Femur (tissue), 1 donor: Measurements from ENCODE around the gene CARMIL1.
A peak's percentile ranks its signal among the peaks of the same experiment; 100 is the strongest.

Experiments used
- DNase-seq: peaks from one replicate; pipeline ENCODE4 v3.0.0-alpha.2; 2017

CARMIL1 gene

DNA sequence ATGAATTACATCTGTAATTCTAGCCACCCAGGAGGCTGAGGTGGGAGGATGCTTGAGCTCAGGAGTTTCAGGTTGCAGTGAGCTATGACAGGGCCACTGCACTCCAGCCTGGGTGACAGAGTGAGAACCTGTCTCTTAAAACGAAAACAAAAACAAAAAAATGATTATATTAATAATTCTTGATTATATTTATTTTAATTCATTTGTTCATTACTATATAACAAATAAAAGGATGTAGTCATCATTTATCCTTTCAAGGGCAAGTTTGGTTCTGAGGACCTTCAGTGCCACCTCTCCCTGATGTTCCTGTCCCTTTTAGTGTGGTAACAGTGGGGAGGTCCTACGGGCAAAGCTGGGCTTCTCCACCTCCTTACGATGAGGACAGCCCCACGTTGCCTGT is 205.7 kb downstream of the CARMIL1 start:
- DNase-seq, result no peak

DNA sequence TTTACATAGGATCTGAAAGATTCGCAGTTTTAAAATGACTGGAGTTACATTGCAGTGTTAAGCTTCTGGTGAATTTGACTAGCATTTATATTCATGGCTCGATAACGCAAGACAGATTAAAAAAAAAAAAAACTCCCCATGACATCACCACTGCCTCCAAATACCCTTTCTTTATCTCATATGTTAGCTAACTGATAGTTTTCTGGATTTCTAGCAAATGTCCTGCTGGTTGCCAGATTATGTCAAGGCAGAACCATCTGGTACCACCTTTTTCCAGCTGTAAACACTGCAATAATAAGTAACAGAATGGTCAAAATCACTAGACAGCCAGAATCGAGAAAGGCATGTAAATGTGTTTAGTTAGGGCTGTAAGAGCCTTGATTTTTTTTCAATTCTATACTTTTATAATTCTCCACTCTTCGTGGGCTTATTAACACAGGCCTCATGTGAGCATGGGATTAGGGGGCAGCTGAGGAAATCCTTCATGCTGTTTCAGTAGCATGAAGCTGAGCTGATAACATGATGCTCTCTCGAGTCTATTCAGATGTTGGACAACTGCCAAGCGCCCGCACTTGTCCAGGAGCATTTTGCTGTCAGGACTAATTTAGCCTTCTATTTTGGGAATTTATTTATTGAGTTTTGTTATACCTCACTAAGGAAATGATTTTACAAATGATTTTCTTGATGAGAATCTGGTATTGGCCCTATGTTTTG is 206.8 kb downstream of the CARMIL1 start:
- peak; percentile 55 for DNase-seq

DNA sequence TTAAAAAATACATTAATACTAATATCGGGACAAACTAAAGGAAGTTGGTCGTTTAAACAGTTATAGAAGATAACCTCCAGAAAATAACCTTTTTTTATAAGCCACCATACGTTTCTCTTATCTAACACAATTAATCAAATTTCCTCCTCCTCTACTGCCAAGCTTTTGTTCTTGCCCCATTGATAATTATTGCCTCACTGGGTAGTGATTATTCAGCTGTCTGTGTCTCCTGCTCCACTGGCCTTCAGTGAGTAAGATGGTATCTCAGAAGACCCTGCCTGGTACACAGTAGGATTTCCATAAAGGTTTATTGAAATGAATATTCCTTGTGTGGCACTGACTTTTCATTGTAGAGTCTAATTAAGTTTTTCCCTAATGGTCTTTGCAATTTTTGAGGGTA is 207.4 kb downstream of the CARMIL1 start:
- no peak for DNase-seq

DNA sequence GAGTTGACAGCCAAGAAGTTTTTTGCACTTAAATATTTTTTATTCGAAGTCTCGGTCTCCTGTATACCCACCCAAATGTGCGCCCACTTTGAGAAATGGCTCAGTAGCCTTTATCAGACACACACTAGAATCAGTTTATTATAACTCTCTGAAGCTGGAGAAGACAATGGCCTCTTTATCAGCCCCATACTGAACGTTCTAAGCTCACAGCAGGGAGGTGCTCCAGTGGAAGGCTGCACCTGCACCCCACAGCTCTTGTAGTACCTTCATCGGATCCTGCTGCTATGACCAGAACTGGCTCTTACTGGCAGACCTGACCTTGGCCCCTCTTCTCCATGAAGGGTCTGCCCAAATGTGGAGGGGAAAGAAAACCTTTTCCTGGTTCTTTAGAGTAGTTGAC is 207.8 kb downstream of the CARMIL1 start:
- no peak for DNase-seq

DNA sequence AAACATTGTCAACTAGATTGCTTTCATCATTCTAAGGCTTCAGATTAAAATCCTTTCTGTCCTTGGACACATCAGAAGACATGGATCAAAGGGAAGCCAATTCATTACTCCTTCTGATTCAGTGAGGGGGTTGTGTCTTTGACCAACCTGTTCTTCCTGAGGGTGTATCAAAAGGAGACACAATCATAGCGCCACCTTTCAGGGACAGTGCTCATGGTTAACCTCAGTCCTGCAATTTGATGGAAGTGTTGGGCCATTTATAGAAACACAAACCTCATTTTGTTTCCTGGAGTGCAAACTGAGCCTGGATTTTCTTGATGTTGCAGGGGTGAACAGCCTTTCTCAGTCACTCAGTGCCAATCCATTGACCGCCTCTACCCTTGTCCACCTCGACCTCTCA is 209.0 kb downstream of the CARMIL1 start:
- no peak for DNase-seq

DNA sequence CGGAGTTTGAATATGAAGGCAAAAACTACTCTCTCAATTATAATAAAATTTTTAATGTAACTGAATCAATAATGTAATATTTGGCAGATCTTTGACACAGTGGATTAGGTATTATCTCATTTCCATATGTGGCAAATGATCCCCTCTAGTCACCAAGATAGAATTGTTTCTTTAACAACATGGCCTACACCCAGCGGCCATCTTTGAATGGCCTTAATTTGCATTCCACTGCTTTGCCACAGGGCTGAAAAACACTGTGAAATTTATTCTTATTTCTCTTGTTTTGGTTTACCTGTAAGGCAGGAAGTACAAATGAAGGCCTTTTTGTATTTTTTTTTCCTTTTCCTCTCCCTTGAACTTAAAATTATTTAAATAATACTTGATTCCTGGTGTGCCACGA is 210.2 kb downstream of the CARMIL1 start:
- DNase-seq, result no peak

DNA sequence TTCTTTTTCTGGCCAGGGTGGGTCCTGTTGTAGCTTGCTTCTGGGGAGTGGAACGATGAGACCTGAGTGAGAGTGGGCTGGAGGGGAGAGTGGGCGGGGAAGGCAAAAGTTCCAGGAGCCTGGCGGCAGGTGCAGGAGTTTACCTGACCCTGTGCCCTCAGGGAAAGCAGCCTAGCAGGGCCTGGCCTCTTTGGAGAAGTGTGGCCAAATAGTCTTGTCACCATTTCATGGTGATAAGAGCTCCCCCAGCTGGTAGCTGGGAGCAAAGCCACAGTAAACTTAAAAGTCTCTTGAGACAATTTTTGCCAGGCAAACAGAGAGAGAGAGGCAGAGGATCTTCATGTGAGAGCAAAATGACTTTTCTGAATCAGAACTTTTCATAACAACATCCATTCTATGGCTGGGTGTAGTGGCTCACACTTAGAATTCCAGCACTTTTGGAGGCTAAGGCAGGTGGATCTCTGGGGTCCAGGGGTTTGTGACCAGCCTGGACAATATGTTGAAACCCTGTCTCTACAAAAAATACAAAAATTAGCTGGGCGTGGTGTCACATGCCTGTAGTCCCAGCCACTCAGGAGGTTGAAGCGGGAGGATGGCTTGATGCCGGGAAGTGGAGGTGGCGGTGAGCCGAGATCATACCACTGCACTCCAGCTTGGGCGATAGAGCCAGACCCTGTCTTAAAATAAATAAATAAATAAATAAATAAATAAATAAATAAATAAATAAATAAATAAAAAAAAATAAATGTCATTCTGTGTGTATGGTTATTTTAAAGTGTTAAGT is 211.0 kb downstream of the CARMIL1 start:
- DNase-seq, result peak; percentile 79

DNA sequence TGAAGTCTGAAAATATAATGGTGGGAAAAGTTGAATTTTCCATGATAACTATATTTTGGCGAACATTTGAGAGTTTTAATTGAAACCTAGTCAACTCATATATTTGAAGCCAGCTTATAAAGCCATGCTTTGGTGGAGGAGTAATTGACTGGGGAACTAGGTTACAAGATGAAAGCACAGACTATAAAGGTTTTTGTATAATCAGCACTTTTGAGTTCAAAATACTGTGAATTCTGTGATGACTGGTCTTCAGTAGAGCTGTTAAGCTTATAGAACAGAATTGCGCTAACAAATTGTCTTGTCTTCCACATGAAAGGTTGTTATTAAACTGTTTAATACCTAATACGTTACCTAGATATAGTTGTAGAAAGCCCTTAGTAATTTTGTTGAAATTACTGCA is 213.8 kb downstream of the CARMIL1 start:
- no peak for DNase-seq

DNA sequence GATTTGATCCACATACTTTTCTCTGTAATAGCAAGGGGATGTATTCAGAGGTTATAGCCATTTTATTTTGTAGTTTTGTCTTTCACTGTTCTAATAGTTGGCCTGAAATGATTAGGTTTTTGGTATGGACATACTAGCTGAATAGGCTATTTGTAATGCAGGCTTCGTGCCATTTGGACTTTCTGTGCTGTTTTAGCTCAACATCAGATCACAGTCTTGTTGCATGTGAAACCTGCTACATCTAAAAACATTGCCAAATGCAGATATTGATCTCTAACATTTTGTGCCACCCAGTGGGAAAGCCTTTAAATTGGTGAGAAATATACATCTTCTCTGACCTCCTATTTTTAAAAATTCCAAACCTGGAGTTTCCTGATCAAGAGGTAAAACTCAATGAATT is 215.3 kb downstream of the CARMIL1 start:
- DNase-seq, result no peak

DNA sequence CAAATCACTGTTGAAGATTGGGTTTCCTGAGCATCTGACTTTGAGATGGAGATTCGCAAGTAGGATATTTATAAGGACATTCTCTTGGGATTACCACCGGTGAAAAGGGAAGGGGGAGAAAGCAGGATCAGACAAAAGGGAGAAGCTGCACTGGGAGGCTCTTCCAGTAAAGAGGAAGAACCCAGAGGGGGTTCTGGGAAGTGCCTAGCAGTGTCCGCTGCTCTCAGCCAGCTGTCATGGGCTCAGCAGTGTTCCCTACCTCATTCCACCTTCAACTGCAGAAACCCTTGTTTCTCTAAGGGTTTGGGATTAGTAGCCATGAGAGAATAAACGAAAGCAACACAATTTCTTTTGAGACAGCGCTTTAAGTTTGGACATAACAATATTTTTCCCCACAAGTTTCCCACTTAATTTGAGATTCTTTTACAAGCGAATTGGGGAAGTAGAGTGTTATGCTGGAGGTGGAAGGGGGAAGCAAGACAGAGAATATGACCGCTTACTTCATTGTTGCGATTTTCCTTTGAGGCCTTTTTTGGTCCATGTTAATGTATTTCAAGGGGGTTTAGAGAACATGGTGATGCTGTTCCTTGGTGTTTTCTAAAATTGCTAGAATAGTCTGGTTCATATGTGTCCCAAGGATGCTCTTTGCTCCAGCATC is 218.3 kb downstream of the CARMIL1 start:
- DNase-seq, result no peak

DNA sequence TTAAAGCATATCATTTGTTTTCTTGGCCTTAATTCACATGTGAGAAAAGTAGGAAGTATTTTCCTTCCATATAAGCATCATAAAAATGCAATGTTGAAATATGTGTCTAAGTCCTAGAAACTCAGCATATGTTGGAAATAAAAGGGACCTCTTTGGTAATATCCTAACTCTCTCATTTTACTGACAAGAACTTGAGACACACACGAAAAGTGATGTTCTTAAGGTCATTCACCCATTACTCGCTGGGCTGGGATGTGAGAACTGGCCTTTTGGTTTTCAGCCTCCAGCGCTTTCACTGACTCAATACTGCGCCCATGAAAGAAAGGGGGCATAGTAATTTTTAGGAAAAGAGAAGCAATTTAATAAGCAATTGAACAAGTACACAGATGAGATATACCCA is 219.3 kb downstream of the CARMIL1 start:
- no peak for DNase-seq

DNA sequence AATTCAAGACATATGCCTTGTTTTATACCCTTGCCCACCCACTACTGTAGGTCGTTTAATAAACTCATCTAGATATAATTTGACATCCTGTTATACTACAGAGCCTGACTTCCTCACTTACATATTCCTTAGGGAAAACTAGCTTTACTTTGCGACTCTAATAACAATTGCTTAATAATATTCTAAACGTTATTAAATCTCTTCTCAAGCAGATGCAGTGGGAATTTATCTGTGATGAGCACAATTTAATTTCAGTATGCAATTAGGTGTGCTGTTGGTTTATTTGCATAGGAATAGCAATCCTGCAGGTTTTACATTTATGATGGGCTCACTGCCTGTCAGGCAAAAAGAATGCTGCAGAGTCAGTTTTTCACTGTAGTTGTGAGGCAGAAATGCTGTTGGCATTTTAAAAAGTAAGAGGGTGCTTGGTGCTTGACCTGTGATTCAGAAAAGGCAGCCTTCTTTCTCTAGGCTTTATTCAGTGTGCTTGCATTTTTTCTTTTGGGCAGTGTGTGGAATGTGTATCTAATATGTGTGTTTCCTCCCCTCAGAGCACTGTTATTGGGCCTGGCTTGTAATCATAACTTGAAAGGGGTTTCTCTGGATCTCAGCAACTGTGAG is 220.6 kb downstream of the CARMIL1 start:
- DNase-seq, result no peak

DNA sequence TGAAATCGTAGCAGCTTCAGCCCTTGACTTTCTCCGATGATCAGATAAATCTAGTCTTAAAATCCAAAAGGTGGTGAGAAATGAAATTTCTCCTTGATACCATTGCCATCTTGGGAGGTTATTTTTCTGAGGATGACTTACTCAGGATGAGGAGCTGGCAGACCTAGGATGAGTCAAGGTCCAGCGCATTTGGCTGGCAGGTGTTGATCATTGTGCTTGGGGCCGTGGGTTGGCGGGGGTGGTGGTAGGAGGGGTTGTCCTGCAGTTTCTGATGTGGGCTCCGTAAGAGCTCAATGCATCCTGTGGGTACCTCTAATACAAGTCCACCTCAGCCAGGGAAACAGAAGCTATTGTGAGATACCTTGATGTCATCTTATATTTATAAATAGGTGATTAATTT is 224.5 kb downstream of the CARMIL1 start:
- DNase-seq, result no peak

DNA sequence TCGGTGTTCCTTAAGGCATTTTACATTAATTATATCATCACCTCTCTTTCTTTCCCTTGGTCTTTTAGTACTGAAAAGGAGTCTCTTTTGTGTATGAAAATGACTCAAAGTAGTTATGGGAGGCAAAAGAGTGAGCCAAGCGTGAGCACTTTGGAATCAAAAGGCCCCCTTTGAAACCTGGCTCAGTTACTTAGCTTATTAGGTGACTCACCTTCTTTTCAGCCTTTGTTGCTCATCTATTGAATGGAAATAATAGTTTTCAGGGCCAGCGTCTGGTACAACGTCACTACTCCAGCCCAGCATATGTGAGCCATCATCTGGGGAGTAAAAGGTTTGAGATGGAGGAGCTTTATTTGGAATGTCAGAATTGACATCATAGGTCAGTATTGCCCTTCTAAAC is 225.5 kb downstream of the CARMIL1 start:
- no peak for DNase-seq

DNA sequence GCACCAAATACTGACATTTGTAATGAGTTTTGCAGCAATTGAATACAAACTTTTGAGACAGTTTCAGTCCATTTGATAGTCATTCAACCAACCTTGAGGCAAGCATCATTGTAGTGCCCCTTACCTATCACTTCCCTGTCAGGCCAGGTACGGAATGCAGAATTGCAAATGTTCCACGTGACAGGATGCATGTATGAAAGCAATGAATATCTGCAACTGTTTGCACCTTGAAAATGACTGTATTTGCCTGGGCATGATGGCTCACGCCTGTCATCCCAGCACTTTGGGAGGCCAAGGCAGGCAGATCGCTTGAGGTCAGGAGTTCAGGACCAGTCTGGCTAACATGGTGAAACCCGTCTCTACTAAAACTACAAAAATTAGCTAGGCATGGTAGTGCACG is 226.8 kb downstream of the CARMIL1 start:
- DNase-seq, result no peak

DNA sequence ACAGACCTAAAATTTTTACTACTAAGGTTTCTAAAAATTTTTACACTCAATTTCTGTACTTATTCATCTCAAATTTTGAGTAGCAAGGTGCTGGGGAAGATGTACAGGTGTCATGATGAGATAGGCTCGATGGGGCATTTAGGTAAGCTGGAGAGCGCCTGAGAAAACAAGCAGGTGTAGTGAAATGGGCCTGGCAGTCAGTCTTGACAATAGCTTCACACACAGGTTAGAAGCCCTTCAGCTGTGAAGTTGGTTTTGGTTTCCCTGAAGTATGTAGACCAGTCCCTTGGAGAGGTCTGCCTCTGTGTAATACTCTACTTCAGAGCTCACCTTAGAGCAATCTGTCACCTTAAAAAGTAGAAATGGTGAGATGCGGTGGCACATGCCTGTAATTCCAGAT is 228.9 kb downstream of the CARMIL1 start:
- DNase-seq, result no peak

DNA sequence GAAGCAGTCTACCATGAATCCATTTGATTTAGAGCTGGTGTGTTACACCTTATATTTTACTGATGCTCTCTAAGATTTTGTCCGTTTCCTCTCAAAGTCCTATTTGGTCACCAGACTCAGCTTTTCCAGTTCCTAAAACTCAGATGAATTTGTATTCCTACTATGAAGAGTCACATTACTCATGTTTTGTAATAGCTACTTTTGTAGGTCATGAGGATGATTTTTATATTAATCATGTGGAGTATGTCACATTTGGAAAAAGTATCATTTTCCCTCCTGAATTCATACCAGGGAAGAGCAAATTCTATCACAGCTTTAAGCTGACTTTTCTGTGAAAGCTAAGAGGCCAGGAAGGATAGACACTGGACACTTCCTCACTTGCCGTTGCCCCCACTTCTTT is 232.2 kb downstream of the CARMIL1 start:
- DNase-seq, result no peak

DNA sequence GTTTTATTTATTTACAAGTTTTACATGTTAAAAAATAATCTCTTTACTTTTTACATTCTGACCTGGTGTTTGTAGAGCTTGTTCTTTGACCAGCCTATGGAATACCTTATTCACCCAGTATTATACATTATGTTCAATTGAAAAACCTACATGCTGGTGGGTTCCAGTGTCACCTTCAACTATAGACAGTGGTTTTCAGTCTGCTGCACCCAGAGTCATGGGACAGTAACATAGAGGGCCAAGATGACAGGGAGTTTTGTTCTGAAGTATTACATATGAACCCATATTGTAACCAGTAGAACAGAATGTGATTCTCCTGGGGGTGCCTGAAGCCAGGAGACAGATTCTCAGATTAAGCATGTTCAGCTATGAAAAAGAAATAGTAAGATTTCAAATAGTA is 233.4 kb downstream of the CARMIL1 start:
- no peak for DNase-seq

DNA sequence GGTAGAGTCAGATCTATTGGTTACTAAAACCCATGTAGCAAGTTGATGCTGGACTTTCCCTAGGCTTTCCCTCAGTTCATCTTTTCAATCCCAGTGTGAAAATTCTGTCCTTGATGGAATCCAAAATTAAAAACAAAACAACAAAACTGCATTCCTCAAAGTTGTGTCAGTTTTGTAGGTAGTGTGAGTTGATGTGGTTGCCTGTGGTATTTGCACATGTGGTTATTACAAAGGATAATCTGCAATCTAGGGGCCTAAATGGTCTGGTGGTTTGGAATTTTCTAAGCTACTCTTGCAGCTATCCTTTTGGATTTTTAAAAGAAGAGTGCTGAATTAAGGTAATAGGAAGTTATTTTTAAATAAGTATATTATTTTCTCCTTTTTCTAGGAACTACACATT is 240.7 kb downstream of the CARMIL1 start:
- no peak for DNase-seq

DNA sequence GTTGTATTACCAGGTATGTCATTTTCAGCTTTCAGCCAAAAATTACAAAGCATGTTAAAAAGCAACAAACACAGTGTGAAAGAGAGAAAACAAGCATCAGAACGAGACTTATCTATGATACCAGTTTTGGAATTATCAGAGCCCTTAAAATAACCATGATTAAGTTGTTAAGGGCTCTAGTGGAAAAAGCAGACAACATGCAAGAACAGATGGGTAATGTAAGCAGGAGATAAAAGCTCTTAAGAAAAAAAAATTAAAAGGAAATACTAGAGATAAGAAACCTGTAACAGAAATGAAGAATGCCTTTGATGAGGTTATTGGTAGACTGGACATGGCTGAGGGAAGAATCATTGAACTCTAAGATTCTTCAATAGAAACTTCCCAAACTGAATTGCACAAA is 245.4 kb downstream of the CARMIL1 start:
- DNase-seq, result no peak

DNA sequence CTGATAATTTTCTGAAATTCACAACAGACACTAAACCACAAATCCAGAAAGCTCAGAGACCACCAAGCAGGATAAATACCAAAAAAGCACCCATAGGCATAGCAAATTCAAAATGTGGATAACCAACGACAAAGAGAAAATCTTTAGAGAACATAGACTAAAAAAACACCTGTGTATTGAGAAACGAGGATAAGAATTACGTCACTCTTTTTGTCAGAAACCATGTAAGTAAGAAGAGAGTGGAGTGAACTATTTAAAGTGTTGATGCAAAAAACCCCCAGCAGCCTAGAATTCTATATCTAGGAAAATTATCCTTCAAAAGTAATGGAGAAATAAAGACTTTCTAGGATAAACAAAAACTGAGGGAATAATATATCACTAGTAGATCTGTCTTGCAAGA is 245.9 kb downstream of the CARMIL1 start:
- DNase-seq, result no peak

DNA sequence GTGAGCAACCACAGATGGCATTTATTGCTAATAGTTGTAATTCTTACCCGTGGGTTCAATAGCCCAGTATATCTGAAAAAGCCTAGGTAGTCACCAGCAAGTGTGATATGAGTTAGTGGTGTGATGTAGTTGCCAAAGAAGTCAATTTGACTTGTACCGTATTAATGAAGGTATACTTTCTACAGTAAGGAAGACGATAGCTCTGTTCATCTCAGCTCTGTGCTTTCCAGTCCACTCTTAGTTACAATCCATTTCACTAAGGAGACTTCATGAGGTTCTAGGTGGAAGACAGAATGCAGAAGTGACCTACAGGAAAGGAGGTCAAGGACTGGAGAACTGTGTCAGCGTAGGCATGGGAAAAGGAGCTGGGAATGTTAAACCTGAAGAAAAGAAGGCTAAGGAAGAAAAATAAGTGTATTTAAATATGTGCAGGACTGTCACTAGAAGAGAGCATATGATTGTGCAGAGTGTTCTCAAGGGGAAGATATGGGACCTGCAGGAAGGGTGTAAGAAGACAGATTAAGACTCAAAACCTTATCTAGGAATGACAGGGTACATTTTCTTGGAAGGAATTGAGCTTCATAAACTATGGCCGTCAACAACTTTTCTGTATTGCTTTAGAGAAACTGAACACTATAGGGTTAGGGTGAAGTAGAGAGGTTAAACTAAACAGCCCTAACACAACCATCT is 255.9 kb downstream of the CARMIL1 start:
- no peak for DNase-seq

DNA sequence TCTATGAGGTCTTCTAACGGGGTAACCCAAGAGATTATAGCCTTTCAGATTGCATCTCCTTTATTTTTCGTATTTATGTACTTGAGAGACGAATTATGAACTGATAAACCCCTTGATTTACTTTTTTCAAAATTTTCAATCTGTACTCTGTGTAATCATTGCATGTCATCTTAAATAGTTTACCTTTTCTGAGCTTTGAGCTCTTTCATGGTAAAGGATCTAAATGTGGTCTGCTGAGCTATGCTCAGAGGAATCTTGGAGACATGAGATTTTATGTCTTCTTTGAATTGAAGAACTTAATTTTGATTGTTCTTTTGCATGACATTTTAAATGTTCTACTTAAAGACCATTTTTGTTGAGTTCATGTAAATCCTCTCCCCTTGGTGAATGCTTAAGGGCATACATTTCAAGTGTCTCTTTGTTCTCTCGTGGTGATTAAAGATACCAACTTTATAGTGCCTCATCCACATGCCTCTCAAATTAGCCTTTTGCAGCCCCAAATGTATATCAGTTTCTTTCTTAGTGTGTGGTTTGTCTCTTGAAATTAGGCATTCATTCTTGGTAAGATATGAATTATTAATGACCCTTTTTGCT is 256.6 kb downstream of the CARMIL1 start:
- DNase-seq, result no peak
